PC-3 (cell line): ENCODE measurements around the gene BMP2K.
"Not testable (repeated sequence)": the region's sequence is repeated elsewhere in the genome, so short reads cannot be mapped to it uniquely, and the experiment has no call there.

Experiments
- EZH2 ChIP-seq: fragments of 300-600 bp; sonication (generic); IDR thresholded peaks from one replicate; pipeline ENCODE4 v1.6.1; 2017; ENCODE audit warnings: antibody characterized with exemption, mild to moderate bottlenecking, low read length; ENCODE audit not compliant: unreplicated experiment
- EZH2phosphoT487 ChIP-seq: fragments of 300-600 bp; sonication (generic); IDR thresholded peaks from 2 replicates; pipeline ENCODE4 v1.6.1; 2018; ENCODE audit warnings: mild to moderate bottlenecking, antibody characterized with exemption, low read length, borderline replicate concordance
- TF ChIP-seq, protein P1 (sequence below): fragments of 300-600 bp; sonication (generic); conservative IDR thresholded peaks from 2 replicates; pipeline ENCODE4 v1.5.1; 2017; ENCODE audit warnings: antibody characterized with exemption, low read depth, mild to moderate bottlenecking, low read length

GRCh38 chr4:78908974-78909373 lies 132.8 kb downstream of the BMP2K start:
- TF ChIP-seq, protein P1, sequence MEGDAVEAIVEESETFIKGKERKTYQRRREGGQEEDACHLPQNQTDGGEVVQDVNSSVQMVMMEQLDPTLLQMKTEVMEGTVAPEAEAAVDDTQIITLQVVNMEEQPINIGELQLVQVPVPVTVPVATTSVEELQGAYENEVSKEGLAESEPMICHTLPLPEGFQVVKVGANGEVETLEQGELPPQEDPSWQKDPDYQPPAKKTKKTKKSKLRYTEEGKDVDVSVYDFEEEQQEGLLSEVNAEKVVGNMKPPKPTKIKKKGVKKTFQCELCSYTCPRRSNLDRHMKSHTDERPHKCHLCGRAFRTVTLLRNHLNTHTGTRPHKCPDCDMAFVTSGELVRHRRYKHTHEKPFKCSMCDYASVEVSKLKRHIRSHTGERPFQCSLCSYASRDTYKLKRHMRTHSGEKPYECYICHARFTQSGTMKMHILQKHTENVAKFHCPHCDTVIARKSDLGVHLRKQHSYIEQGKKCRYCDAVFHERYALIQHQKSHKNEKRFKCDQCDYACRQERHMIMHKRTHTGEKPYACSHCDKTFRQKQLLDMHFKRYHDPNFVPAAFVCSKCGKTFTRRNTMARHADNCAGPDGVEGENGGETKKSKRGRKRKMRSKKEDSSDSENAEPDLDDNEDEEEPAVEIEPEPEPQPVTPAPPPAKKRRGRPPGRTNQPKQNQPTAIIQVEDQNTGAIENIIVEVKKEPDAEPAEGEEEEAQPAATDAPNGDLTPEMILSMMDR = not testable (repeated sequence)
- not testable (repeated sequence) for TF ChIP-seq EZH2, EZH2phosphoT487
